ENCODE results near the gene SLC27A3.
"Not testable (repeated sequence)": the region's sequence is repeated elsewhere in the genome, so short reads cannot be mapped to it uniquely, and the experiment has no call there.

Gene SLC27A3

DNA sequence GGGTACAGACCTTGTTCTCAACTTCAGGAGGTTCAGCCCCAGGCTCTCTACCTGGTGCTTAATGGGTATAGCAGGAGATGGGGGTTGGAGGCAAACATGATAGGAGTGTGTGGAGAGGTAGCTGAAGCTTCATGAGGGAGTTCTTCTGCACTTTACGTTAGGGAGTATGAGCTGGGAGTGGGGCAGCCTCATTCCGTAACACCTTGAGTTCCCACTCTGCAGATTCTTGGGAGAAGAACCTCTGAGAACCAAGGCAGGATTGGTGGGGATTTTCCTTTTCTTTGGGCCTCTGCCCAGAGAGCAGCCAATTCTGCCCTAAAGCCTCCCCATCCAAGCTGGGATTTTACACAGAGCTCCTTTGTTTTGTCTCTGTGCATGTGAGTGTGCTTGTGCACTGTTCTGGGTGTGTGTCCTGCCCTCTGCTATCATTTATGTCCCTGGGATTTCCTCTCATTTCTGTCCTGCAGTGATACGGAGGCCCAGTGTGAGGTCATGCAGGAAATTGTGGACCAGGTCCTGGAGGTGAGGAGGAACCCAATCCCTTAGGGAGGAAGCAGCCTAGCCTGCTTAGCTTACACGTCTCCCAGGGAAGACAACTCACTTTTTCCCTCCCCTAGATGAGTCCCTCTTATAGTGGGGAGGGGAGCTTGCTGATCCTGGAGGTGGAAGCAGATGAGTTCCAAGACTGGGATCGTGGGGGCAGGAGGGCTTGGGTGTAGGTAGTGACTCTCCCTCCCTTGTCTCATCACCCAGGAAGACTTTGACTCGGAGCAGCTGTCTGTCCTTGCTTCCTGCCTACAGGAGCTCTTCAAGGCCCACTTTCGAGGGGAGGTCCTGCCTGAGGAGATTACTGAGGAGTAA lies 11.6 kb upstream of the SLC27A3 start:
- DNase-seq (ENCODE audit: low read depth) = no peak

DNA sequence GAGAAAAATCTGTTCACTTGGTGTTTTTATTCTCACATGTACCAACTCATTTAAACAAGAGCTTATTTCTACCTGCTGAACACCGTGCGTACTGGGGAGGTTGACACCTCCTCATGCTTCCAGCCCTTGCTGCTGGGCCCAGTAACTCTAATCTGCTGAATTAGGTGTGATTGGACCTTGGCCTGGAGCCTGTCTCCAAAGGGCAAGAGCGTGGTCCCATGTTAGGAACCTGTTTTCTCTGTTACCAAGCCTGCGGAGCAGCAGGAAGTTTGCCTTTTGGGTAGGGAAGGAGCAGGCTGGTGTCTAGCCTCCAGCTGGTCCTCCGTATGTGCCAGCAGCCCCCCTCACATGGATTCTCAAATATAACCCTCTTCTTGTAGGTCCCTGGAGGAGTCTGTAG lies 10.9 kb upstream of the SLC27A3 start:
- DNase-seq (ENCODE audit: low read depth) = no peak

DNA sequence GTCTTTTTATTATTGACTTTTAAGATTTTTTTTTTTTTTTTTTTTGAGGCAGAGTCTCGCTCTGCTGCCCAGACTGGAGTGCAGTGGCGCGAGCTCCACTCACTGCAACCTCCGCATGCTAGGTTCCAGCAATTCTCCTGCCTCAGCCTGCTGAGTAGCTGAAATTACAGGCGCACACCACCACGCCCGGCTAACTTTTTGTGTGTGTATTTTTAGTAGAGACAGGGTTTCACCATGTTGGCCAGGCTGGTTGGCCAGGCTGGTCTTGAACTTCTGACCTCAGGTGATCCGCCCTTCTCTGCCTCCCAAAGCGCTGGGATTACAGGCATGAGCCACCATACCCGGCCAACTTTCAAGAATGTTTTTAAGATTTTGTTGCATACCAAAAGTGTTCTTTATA lies 8.5 kb upstream of the SLC27A3 start:
- not testable (repeated sequence) for DNase-seq (ENCODE audit: low read depth)

DNA sequence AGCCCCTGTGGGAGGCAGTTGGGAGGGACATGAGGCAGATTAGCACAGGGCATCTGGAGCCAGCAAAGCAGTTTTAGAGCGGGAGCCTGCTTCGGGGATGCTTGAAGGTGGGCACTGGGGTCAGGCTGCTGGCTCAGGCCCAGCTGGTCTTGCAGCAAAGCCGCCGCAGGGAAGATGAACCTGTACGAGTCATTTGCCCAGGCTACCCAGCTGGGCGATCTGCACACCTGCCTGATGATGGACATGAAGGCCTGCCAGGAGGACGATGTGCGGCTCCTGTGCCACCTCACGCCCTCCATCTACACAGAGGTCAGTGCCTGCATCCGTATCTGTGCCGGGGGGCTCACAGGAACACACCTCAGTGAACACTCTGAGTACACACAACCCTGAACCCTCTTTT lies 7.7 kb upstream of the SLC27A3 start:
- no peak for DNase-seq (ENCODE audit: low read depth)

DNA sequence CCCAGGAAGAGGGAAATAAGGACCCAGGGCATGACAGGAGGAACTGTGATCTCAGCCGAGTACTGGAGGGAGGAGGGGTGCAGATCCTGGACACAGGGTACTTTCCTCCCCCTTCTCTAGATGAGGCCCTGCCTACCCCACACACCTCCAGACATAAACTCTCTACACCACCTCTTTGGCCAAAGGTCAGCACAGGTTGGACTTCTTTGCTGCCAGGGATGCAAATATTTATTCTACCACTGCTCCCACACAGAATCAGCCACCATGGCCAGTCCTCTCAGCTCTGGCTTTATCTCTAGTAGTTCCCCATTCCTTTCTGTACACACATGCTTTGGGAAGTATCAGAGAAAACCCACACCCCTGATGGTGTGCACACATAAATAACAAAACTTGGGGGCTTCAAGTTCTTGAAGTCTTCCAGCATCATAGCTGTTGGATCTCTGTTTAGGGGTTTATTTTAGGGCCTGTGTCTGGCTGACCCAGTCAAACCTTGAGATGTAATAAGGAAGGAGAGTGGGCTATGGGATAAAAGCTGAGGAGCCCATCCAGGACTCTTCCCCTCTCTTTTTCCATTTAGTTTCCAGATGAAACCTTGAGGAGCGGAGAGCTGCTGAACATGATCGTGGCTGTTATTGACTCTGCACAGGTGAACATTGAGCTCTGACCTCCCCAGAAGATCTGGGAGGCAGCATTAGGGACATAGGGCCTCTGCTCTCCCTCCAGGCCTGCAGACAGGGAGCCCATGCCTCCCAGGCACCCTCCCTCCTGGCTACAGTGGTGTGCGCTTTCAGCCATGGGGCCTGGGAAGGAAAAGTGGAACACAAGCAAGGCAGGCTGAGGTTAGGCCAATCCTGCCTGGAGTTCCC lies 6.7 kb upstream of the SLC27A3 start:
- DNase-seq (ENCODE audit: low read depth) = no peak

DNA sequence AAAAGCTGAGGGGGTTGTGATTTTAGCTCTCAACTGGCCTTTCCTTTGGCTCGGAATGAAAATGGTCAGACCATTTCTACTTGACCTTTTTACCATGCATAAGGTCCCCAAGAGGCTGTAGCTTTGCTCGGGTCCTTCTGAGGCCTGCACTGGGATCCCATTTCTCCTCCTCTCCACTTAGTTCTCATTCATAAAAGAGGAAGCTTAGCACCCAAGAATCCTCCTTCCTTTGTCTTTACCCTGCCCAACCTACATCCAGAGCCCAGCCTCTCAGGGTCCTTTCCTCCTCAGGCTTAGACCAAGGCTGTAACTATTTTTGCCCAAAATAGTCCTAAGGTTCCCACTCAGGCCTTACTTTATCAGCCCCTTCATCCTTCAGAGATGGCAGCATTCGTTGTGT lies 6.0 kb upstream of the SLC27A3 start:
- no peak for DNase-seq (ENCODE audit: low read depth)

DNA sequence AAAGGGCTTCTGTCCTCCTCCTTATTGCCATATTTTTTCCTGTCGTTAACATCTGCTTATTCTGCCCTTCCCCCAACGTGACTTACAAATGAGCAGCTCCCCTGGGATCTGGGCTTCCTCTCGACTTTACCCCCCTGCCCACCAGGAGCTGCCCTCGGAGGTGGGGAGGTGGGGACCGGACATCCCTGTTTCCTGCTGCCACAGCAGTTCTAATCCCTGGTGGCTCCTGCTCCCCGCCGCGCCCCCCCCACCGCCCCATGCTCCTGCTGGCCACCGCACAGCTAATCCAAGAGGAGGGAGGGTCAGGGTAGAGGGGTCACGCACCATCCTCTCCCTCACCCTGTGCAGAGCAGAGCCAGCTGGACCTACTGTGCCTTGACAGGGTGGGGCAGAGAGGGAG lies 4.4 kb upstream of the SLC27A3 start:
- DNase-seq (ENCODE audit: low read depth) = no peak

DNA sequence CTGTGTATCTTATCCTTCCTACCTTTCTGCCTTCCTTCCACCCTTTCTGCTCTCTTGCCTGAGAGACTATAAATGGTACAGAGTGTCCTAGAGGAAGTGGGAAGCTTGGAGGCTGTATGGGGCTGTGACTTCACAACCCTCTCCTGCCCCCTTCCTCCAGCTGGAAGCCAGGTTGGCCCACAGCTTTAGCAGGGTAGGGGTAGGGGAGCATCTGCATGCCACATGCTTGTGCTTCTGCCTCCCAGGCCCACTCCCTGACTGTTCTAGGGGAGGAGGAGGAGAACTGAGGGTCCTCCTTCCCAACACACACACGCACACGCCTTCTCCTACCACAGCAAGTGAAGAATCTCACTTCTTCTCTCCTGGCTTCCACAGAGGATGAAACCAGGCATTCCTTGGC lies 3.9 kb upstream of the SLC27A3 start:
- no peak for DNase-seq (ENCODE audit: low read depth)

DNA sequence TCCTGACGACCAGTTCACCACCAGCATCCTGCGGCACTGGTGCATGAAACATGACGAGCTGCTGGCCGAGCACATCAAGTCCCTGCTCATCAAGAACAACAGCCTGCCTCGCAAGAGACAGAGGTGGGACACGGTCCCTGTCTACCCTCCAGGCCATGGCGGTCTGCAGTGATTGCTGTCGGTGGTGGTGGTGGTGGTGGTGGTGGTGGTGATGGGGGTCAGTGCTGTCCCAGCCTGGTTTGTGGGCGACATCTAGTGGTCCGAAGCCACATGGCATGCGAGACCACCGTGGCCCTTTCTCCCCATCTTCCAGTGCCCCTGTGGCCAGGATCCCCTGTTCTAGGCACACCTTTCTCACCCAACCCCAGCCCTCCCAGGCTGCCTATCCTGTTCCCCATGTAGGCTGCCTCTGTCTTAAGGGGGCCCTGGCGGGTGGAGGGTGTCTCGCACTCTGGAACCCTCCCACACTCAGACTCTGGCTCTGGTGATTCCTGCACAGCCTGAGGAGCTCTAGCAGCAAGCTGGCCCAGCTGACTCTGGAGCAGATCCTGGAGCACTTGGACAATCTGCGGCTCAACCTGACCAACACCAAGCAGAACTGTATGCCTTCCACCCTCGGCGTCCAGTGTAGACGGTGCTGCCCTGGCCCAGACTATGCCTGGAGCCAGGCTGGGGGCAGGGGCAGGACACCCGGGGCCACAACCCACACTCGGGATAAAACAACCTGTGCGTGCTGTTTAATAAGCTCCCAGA lies 3.2 kb upstream of the SLC27A3 start:
- DNase-seq (ENCODE audit: low read depth) = no peak

DNA sequence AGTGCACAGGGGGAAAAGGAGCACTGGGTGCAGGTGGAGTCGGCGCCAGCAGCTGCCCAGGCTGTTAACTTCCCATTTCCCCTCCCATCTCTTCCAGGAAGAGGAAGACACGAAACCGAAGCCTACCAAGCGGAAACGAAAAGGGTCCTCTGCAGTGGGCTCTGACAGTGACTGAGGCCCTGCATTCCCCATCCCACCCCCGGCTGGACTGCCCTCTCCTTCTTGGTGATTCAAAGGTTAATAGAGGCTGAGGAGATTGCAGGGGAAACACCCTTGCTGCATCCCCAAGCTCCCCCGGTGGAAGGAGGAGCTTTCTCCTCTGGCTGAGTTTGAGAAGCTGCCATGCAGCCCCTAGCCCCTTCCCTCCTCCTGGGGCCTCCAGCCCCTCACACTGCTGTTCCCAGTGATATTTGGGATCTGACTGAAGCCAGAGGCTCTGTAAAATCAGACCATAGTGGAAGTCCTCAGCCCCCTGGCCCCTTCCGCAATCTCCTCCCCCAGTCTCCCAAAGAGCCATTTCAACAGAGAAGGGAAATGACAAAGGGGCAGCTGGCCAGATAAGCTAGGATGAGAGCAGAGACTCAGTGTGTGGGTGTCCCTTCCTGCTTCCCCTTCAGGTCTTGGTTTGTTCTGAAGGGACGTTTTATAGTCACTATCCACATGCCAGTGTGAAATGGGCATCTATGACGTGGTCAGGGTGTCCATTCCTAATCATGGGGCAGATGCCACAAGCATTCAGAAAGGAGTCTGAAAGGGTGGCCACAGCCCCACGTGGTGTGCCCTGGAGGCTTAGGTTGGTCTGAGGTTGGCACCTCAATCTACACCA lies 1.9 kb upstream of the SLC27A3 start:
- DNase-seq (ENCODE audit: low read depth) = no peak

DNA sequence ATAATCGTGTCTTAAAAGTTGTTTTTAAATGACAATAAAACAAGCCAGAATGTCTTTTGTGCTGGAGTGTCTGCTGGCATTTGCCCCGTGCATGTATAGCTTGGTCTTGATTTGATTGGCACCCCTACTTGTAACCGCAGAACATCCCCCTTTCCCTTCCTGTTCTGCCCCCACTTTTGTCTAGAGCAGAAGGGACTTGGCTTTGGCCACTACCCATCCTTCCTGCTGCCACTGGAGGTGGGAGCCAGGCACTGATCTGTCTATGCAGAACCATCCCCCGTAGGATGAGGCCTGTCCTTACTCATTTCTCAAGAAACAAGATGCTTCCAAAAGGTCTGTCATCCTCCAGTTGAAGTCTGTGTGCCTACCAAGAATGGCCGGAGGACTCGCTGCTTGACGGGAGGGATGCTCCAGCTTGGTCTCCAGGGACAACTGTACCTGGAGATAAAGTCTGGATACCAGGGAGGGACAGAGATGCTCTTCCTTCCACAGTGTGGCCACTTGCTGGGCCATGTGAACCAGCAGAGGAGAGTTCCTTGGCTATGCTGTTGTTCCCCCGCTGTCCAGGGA lies 1.1 kb upstream of the SLC27A3 start:
- DNase-seq (ENCODE audit: low read depth) = no peak

DNA sequence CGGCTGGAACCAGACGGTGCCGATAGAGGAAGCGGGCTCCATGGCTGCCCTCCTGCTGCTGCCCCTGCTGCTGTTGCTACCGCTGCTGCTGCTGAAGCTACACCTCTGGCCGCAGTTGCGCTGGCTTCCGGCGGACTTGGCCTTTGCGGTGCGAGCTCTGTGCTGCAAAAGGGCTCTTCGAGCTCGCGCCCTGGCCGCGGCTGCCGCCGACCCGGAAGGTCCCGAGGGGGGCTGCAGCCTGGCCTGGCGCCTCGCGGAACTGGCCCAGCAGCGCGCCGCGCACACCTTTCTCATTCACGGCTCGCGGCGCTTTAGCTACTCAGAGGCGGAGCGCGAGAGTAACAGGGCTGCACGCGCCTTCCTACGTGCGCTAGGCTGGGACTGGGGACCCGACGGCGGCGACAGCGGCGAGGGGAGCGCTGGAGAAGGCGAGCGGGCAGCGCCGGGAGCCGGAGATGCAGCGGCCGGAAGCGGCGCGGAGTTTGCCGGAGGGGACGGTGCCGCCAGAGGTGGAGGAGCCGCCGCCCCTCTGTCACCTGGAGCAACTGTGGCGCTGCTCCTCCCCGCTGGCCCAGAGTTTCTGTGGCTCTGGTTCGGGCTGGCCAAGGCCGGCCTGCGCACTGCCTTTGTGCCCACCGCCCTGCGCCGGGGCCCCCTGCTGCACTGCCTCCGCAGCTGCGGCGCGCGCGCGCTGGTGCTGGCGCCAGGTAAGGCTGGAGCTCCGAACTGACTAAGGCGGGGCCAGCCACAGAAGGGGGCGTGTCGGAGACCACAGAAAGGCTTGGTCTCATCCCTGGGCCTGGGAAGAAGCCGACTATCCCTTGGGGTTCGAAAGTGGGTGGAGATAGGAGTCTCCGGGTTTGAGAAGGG lies 486 bp downstream of the SLC27A3 start:
- no peak for DNase-seq (ENCODE audit: low read depth)

DNA sequence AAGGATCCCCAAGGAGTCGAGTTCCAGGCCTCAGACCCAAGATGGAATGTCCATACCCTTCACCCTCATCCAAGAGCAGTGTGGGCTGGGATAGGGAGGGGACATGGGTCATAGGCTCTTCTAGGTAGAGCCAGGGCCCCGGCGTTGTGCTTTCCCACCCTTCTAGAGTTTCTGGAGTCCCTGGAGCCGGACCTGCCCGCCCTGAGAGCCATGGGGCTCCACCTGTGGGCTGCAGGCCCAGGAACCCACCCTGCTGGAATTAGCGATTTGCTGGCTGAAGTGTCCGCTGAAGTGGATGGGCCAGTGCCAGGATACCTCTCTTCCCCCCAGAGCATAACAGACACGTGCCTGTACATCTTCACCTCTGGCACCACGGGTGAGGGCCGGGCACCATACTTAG lies 1.1 kb downstream of the SLC27A3 start:
- DNase-seq (ENCODE audit: low read depth) = no peak

DNA sequence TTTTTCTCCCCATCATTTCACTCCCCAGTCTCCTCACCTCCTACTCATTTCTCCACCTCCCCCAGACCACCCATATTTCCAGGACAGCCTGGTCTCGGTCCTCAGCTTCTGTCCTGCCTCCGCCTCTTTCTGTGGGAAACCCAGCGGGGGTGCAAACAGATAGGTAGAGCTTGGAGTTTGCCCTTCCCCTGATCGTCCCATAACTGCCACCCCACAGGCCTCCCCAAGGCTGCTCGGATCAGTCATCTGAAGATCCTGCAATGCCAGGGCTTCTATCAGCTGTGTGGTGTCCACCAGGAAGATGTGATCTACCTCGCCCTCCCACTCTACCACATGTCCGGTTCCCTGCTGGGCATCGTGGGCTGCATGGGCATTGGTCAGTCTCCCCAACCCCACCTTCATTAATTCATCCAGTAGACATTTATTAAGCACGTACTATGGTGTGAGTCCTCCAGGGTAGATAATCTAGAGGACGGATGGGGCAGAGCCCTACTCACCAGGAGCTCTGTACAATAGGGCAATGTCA lies 1.7 kb downstream of the SLC27A3 start:
- no peak for DNase-seq (ENCODE audit: low read depth)

DNA sequence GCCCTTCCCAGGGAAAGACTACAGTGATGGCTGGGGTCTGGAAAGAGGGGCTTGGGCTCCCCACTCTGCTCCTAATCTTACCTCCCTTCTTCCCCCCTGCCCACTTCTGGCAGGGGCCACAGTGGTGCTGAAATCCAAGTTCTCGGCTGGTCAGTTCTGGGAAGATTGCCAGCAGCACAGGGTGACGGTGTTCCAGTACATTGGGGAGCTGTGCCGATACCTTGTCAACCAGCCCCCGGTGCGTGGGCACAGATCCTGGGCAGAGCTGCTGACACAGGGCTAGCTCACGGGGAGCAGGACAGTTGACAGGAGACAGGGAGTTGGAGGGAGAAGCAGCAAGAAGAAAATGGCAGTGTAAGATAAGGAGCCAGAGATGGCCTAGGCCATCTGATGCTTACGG lies 2.4 kb downstream of the SLC27A3 start:
- DNase-seq (ENCODE audit: low read depth) = no peak

DNA sequence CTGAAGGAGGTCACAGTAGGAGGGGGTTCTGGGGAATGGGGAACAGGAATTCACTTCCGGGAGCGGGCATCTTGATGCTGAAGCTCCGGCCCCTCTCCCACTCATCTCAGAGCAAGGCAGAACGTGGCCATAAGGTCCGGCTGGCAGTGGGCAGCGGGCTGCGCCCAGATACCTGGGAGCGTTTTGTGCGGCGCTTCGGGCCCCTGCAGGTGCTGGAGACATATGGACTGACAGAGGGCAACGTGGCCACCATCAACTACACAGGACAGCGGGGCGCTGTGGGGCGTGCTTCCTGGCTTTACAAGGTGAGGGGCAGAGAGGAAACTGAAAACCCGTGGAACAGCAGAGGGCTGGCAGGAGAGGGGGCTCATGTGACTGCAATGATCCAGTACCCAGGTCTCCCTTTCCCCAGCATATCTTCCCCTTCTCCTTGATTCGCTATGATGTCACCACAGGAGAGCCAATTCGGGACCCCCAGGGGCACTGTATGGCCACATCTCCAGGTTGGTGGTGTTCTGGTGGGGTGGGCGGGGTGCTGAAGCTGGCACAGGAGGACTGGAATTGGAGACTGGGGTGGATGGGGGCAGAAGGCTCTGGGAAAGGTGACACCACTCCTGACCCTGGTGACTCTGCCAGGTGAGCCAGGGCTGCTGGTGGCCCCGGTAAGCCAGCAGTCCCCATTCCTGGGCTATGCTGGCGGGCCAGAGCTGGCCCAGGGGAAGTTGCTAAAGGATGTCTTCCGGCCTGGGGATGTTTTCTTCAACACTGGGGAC lies 3.0 kb downstream of the SLC27A3 start:
- DNase-seq (ENCODE audit: low read depth) = no peak

DNA sequence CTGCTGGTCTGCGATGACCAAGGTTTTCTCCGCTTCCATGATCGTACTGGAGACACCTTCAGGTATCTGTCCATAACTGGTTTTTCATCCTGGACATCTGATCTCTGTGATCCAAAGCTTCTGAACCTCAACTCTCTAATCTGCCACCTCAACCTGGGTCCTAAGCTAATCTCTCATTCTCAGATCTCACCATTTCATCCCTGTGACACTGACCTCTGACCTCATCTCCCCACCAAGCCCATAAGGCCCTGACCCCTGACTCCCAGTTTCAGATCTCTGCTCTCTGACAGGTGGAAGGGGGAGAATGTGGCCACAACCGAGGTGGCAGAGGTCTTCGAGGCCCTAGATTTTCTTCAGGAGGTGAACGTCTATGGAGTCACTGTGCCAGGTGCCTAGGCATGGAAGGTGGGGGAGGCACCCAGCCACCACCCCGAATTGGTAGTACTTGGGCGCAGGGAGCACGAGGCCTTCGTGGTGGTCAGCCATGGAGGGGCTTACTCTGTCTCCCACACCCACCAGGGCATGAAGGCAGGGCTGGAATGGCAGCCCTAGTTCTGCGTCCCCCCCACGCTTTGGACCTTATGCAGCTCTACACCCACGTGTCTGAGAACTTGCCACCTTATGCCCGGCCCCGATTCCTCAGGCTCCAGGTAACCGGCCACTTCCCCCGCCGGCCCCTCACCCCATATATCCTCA lies 3.8 kb downstream of the SLC27A3 start:
- DNase-seq (ENCODE audit: low read depth) = no peak

DNA sequence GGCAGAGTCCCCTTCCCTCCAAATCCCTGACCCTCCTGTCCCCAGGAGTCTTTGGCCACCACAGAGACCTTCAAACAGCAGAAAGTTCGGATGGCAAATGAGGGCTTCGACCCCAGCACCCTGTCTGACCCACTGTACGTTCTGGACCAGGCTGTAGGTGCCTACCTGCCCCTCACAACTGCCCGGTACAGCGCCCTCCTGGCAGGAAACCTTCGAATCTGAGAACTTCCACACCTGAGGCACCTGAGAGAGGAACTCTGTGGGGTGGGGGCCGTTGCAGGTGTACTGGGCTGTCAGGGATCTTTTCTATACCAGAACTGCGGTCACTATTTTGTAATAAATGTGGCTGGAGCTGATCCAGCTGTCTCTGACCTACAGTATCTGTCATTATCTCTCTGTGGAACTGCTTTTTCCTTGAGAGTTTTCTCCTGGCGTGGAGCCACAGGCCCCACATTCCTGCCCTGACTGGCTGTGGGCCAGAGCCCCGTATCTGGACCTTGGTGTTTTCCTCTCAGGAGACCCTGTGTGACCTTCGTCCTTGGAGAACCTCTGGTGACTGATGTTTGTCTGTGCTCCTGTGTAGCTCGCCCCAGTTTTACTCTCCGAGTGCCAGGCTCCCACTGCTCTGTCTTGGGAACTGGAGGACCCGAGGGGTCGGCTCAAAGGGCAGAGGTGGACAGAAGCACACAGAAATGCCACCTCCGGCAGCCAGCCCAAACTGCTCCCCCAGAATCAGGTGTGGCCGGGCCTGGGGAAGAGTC lies 4.8 kb downstream of the SLC27A3 start:
- no peak for DNase-seq (ENCODE audit: low read depth)

Measured in non-pigmented ciliary epithelial cell (primary cell).